GM20000 (cell line): ENCODE data around the gene SHC2.

Experiments used
- DNase-seq: peaks from one replicate; pipeline ENCODE4 v3.0.0; 2012; ENCODE audit warnings: low spot score
- TF ChIP-seq, protein P1 (sequence below): IDR thresholded peaks from 2 replicates; pipeline ENCODE4 v1.5.1; 2012; ENCODE audit warnings: mild to moderate bottlenecking, control low read depth; ENCODE audit errors: extremely low read depth, missing control alignments

SHC2 gene

DNA sequence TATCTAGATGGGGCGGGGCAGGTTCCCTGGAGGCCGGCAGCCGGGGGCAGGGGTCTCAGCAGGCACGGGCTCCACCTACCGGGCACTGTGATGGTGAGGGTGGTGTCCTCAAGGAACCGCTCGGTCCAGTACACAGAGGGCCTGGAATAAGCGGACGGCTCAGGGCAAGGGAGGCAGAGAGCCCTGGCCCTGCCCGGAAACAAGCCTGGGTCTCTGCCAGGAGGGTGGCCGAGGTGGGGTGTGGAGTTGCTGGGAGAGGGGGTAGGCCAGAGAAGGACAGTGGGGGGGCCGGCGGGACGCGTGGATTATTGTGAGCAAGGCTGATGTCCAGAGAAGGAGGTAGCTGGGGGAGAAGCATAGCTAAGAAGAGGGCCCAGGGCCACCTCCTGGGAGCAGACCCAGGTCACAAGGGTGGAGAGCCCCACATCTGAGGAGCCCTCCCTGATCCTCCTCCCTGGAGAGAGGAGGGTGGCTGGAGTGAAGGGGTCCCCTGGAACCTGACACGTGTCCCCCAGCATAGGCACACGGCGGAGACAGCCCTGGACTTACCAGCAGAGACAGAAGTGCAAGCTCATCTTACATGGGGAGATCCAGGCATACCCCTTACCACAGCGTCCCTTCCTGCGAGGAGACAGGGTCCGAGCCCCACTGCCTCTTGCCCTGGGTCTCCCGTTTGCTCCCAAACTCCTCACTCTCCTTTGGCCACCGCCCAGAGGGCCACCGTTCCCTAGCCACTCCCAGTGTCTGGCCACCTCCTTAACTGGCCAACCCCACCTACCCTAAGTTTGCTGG, 87.2 kb downstream of the SHC2 start:
- TF ChIP-seq, protein P1, sequence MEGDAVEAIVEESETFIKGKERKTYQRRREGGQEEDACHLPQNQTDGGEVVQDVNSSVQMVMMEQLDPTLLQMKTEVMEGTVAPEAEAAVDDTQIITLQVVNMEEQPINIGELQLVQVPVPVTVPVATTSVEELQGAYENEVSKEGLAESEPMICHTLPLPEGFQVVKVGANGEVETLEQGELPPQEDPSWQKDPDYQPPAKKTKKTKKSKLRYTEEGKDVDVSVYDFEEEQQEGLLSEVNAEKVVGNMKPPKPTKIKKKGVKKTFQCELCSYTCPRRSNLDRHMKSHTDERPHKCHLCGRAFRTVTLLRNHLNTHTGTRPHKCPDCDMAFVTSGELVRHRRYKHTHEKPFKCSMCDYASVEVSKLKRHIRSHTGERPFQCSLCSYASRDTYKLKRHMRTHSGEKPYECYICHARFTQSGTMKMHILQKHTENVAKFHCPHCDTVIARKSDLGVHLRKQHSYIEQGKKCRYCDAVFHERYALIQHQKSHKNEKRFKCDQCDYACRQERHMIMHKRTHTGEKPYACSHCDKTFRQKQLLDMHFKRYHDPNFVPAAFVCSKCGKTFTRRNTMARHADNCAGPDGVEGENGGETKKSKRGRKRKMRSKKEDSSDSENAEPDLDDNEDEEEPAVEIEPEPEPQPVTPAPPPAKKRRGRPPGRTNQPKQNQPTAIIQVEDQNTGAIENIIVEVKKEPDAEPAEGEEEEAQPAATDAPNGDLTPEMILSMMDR: no peak
- no peak for DNase-seq

DNA sequence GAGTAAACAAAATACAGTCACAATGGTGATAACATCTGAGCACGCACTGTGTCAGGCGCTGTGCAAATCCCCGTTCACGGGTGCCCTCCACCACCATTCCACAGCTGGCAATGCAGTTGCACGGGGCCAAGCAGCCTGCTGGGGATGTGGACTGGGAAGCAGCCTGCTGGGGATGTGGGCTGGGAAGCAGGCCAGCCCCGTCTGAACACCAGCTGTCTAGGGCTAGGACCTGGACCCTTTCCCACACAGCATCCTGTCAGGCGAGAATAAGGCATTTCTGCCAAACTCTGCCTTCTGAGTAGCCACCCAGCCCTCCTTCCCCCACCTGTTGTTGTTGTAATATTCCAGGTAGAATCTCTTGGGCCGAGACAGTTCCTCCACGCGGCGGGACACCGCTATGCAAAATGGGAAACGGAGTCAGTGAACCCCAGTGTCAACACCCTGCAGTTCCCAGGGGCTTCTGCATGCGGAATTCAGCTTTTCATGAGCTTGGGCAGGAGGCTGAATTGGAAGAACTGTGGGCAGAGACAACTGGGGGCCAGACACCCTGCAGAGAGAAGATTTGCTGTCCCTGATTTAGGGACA, 88.4 kb downstream of the SHC2 start:
- TF ChIP-seq, protein P1: no peak
- DNase-seq: no peak

DNA sequence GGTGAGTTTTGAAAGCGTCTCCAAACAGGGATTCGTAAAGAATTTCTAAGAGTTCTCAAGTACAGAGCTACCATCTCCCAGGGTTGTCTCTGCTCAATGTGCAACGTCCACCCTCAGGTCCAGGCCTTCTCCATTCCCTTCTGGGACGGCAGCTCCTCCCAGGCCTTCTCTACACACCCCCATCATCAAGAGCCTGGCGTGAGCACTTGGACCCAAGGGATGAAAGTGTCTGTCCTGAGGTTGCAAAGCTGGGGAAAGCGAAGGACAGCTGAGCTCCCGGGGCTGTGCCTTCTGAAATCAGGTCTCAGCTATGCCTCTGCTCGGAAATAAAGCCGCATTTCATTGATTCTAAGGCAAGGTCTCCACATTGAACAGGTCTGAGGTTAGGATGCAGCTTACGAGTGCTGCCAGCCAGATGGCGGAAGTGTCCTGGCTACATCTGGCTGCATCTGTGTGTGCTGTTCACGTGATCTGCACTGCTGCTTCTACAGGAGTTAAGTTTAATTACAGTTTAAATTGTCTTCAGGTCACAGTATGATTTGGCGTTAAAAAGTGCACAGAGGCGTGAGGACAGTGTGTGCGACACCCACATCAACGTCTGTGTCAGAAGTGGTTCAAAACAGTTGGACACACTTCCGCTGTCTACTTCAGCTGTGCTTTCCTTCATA, 89.2 kb downstream of the SHC2 start:
- TF ChIP-seq, protein P1: no peak
- no peak for DNase-seq

DNA sequence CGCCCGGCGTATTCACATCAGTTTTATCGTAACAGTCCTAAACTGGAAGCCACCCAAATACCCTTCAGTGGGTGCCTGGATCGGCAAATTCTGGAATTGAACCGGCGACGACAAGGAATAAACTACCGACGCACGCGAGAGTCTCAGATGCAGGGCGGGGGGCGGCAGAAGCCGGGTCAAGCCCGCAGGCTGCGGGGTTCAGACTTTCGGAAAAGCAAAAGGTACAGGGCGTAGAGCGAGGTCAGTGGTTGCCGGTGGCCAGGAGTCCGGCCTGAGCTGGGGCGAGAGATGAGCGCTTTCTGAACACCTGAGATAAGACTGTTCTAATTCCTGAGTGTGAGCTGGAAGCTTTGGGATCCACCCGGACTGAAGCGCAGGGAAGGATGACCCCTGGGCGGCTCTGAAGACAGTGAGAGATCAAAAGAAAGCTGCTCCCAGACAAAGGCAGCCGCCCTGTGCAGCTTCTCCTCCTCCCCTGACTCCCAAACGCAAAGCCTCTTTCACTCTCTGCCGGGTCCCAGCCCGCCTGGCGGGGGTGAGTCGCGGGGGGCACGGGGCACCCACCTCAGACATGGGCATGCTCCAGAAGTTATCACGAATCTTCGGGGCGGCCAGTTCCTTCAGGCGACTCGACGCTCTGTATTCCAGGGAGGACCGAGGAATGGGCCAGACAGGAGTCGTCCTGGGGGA, 90.0 kb downstream of the SHC2 start:
- TF ChIP-seq, protein P1: no peak
- no peak for DNase-seq

DNA sequence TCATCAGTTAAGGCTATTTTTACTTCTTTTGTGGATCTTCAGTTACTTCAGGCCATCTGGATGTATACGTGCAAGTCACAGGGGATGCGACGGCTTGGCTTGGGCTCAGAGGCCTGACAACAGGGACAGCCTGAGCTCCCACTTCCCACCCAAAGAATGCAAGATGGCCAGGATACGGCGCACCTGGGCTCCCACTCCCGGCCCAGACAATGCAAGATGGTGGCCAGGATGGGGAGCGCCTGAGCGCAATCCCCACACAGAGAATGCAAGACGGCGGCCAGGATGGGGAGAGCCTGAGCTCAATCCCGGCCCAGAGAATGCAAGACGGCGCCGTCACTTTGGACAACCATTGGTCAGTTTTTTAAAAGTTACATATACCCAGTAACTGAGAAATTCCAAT, 91.0 kb downstream of the SHC2 start:
- DNase-seq: no peak
- TF ChIP-seq, protein P1: no peak

DNA sequence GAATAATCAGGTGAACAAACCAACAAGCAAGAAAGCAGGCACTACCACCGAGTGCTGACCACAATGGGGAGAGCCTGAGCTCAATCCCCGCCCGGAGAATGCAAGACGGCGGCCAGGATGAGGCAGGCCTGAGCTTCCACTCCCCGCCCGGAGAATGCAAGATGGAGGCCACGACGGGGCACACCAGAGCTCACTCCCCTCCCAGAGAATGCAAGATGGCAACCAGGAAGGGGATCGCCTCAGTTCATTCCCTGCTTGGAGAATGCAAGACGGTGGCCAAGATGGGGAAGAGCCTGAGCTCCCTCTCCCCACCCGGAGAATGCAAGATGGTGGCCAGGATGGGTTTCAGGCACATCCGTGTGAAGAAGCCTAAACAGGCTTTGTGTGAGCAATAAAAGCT, 91.6 kb downstream of the SHC2 start:
- DNase-seq: no peak
- TF ChIP-seq, protein P1: no peak
